ENCODE measurements around the gene TBCD. TPM values are rescaled to one million over a fixed set of nuclear protein-coding genes. Genes with fewer than 3 reads are reported as not detected.

TBCD gene
- total and polyA plus RNA-seq, 8 donors, result 28.7 to 161 (median 40.0) TPM

- no peak overlapping the region for H3K4me3 ChIP-seq
- no peak for FAIRE-seq
- H3K36me3 ChIP-seq, result no peaks in the 10 kb centered on the region
- WGBS, 2 donors, result 95% methylated on average over 26 of the region's 26 CpGs
- peak in 1 of 6 donors; percentile 28 for DNase-seq
- no peaks in the 10 kb centered on the region for H3K4me1 ChIP-seq
- intact Hi-C loops (cut with DNase I), result no loop called here
- no peak overlapping the region for H3K27ac ChIP-seq
- ATAC-seq, result no peak
- TF ChIP-seq CTCF (IDR thresholded peaks at IDR 0.05), result no peak
- H3K27me3 ChIP-seq, result no peaks in the 10 kb centered on the region
- H3K9me3 ChIP-seq, result no peaks in the 10 kb centered on the region
Observed at GRCh38 chr17:82828875-82829487, 77.1 kb downstream of the TBCD start.

GRCh38 chr17:82830249-82830661 lies 78.4 kb downstream of the TBCD start:
- DNase-seq (peak in 1 of 6 donors; percentile 68), ATAC-seq (peak in 1 of 4 donors; percentile 36), FAIRE-seq (no peak)
- Histone ChIP-seq H3K4me1 (no peaks in the 10 kb centered on the region), H3K27ac (no peak overlapping the region), H3K27me3 (no peaks in the 10 kb centered on the region), H3K9me3 (no peaks in the 10 kb centered on the region), H3K36me3 (no peaks in the 10 kb centered on the region), H3K4me3 (no peak overlapping the region)
- TF ChIP-seq CTCF (IDR thresholded peaks at IDR 0.05), result no peak
- 87% methylated on average over 22 of the region's 22 CpGs for WGBS, 2 donors
- intact Hi-C loops (cut with DNase I), result no loop called here

- peak in 1 of 6 donors; percentile 44 for DNase-seq
- ATAC-seq, result peak in 1 of 4 donors; percentile 10
Observed at GRCh38 chr17:82831041-82831817, 79.4 kb downstream of the TBCD start.

GRCh38 chr17:82831818-82832200 lies 79.9 kb downstream of the TBCD start:
- Histone ChIP-seq H3K27me3 (no peaks in the 10 kb centered on the region), H3K4me1 (no peaks in the 10 kb centered on the region), H3K4me3 (no peak overlapping the region), H3K36me3 (no peaks in the 10 kb centered on the region), H3K9me3 (no peaks in the 10 kb centered on the region), H3K27ac (no peak overlapping the region)
- WGBS, 2 donors, result 86% methylated on average over 18 of the region's 18 CpGs
- intact Hi-C loops (cut with DNase I), result no loop called here
- no peak for TF ChIP-seq CTCF (IDR thresholded peaks at IDR 0.05)
- no peak for ATAC-seq
- DNase-seq, result peak in 1 of 6 donors; percentile 44
- FAIRE-seq, result no peak

More at GRCh38 chr17:82831041-82831817, 79.4 kb downstream of the TBCD start:
- H3K4me1 ChIP-seq, result no peaks in the 10 kb centered on the region
- intact Hi-C loops (cut with DNase I), result no loop called here
- no peak for FAIRE-seq
- no peaks in the 10 kb centered on the region for H3K27me3 ChIP-seq
- no peak overlapping the region for H3K4me3 ChIP-seq
- no peak overlapping the region for H3K27ac ChIP-seq
- no peak for TF ChIP-seq CTCF (IDR thresholded peaks at IDR 0.05)
- no peaks in the 10 kb centered on the region for H3K9me3 ChIP-seq
- H3K36me3 ChIP-seq, result no peaks in the 10 kb centered on the region
- 94% methylated on average over 28 to 29 of the region's 29 CpGs for WGBS, 2 donors

- WGBS, 2 donors, result 91 to 95% methylated on average over 20 of the region's 20 CpGs
- Histone ChIP-seq H3K4me3 (no peak overlapping the region), H3K36me3 (no peaks in the 10 kb centered on the region), H3K27me3 (no peaks in the 10 kb centered on the region), H3K9me3 (no peaks in the 10 kb centered on the region), H3K27ac (no peak overlapping the region), H3K4me1 (no peaks in the 10 kb centered on the region)
- intact Hi-C loops (cut with DNase I), result no loop called here
- DNase-seq (peak in 1 of 6 donors; percentile 27), ATAC-seq (no peak), FAIRE-seq (no peak)
- no peak for TF ChIP-seq CTCF (IDR thresholded peaks at IDR 0.05)
Observed at GRCh38 chr17:82832411-82832810, 80.5 kb downstream of the TBCD start.
